ENCODE data around the gene FIG4. TPM values are rescaled to one million over a fixed set of nuclear protein-coding genes. Genes with fewer than 3 reads are reported as not detected.
"Not testable (repeated sequence)": the region's sequence is repeated elsewhere in the genome, so short reads cannot be mapped to it uniquely, and the experiment has no call there.

Gene FIG4
- total RNA-seq, 6 experiments from 2014 or later = 4.0 to 7.7 (median 6.4) TPM

DNA sequence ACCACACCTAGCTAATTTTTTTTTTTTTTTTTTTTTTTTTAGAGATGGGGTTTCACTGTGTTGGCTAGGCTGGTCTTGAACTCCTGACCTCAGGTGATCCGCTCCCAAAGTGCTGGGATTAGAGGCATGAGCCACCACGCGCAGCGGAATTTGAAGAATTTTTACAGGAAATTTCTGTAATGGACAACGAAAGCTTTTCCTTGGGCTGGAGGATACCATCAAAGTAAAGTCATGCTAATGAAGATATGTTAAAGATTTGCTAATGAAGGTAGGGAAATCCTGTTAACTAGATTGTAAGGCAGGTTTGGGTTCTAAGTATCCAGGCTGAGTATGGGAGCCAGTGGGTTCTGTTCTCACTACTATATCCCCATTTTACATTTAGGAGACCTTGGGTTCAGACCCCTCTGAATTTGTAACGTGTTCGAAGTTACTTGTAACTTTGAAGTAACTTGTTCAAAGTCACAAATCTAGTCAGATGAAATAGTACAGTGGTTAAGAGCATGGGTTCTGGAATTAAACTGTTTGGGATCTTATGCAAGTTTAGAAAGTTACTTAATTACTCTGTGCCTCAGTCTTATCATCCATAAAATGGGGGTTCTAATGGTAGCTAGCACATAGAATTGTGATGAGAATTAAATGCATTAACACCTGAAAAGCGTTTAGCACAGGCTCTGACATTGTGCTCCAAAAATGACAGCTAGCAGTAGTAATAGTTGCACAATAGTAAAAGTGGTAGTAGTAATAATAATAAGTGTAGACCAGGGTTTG, 163.6 kb downstream of the FIG4 start:
- Histone ChIP-seq H3K36me3 (no peaks in the 10 kb centered on the region), H3K4me1 (no peaks in the 10 kb centered on the region), H3K27ac (no peak overlapping the region), H3K9me3 (no peaks in the 10 kb centered on the region), H3K27me3 (no peaks in the 10 kb centered on the region), H3K4me3 (no peak overlapping the region)
- 85% methylated on average over 8 of the region's 8 CpGs for WGBS (ENCODE audit: insufficient coverage, low coverage, low lambda C conversion rate, missing lambda C conversion rate)
- TF ChIP-seq POLR2A (IDR thresholded peaks at IDR 0.05) = no peak
- TF ChIP-seq, protein P1, sequence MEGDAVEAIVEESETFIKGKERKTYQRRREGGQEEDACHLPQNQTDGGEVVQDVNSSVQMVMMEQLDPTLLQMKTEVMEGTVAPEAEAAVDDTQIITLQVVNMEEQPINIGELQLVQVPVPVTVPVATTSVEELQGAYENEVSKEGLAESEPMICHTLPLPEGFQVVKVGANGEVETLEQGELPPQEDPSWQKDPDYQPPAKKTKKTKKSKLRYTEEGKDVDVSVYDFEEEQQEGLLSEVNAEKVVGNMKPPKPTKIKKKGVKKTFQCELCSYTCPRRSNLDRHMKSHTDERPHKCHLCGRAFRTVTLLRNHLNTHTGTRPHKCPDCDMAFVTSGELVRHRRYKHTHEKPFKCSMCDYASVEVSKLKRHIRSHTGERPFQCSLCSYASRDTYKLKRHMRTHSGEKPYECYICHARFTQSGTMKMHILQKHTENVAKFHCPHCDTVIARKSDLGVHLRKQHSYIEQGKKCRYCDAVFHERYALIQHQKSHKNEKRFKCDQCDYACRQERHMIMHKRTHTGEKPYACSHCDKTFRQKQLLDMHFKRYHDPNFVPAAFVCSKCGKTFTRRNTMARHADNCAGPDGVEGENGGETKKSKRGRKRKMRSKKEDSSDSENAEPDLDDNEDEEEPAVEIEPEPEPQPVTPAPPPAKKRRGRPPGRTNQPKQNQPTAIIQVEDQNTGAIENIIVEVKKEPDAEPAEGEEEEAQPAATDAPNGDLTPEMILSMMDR (IDR thresholded peaks at IDR 0.05) = no peak
- DNase-seq (no peak), ATAC-seq (no peak)
- intact Hi-C loops (cut with DNase I) = loop anchor here in 1 of 2 donors (10.0 kb wide), 1 partner anchor 540 kb away; no protein-coding TSS in a partner anchor

DNA sequence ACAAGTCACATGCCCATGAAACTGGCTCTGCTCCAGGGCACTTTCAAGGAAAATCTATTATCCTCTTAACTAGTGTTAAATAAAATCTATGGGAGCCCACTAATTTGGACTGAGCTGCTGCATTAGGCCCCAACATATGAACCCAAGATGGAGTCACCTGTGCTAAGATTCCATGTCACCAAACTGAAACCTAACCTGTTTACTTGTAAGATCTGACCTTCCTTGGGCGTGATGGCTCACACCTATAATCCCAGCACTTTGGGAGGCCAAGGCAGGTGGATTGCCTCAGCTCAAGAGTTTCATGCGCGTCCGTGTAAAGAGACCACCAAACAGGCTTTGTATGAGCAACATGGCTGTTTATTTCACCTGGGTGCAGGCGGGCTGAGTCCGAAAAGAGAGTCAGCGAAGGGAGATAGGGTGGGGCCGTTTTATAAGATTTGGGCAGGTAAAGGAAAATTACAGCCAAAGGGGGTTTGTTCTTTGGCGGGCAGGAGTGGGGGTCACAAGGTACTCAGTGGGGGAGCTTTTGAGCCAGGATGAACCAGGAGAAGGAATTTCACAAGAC, 164.5 kb downstream of the FIG4 start:
- H3K36me3 ChIP-seq, DNase-seq, H3K27ac ChIP-seq, H3K4me3 ChIP-seq, H3K27me3 ChIP-seq, H3K4me1 ChIP-seq, H3K9me3 ChIP-seq, ATAC-seq: not testable (repeated sequence)
- 92% methylated on average over 6 of the region's 9 CpGs for WGBS (ENCODE audit: insufficient coverage, low coverage, low lambda C conversion rate, missing lambda C conversion rate)
- intact Hi-C loops (cut with DNase I) = loop anchor here in 1 of 2 donors (10.0 kb wide), 1 partner anchor 539 kb away; no protein-coding TSS in a partner anchor

DNA sequence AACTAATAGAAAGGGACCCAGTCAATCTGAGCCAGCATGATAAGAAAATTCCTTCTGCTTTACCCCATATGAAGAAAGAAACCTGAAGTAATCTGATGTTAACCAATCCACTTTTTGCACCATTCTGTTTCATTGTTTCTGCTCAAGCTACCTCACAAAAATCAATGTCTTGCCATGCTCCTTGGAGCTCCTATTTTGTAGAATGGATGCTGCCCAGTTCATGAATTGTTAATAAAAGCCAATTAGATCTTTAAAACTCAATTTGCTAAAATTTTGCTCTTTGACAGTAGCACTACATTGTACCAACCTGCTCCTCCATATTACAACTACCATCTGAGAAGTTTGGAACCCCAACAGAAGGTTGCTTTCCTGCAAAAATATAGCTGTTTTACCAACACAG, 170.8 kb downstream of the FIG4 start:
- no peak for DNase-seq
- intact Hi-C loops (cut with DNase I) = no loop called here
- H3K36me3 ChIP-seq = no peaks in the 10 kb centered on the region

DNA sequence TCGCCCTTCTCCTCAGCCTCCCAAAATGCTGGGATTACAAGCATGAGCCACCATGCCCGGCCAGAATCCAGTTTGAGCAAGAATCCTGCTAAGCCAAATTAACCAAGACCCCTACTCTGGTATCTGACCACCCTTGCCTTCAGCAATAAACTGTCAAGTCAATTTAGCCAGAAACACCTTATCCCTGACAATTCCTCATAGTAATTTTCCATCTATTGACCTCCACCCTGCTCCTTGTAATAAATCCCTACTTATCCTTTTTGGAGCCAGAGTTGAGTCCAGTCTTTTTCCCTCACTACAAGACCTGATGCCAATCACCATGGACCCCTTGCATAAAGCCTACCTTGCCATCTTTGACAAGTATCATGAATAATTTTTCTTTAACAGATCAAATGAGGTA, 173.0 kb downstream of the FIG4 start:
- Histone ChIP-seq H3K27ac (no peak overlapping the region), H3K36me3 (no peaks in the 10 kb centered on the region), H3K4me1 (no peaks in the 10 kb centered on the region), H3K27me3 (no peaks in the 10 kb centered on the region), H3K9me3 (no peaks in the 10 kb centered on the region), H3K4me3 (no peak overlapping the region)
- ATAC-seq (no peak), DNase-seq (no peak)
- intact Hi-C loops (cut with DNase I) = no loop called here
- WGBS (ENCODE audit: insufficient coverage, low coverage, low lambda C conversion rate, missing lambda C conversion rate) = 59% methylated on average over 2 of the region's 2 CpGs
- TF ChIP-seq, protein P1 (IDR thresholded peaks at IDR 0.05) = no peak
- no peak for TF ChIP-seq POLR2A (IDR thresholded peaks at IDR 0.05)

More for the DNA sequence above, 170.8 kb downstream of the FIG4 start:
- Histone ChIP-seq H3K4me3 (no peak overlapping the region), H3K27ac (no peak overlapping the region), H3K9me3 (no peaks in the 10 kb centered on the region), H3K4me1 (no peaks in the 10 kb centered on the region), H3K27me3 (no peaks in the 10 kb centered on the region)
- ATAC-seq = no peak
- no peak for TF ChIP-seq POLR2A (IDR thresholded peaks at IDR 0.05)
- TF ChIP-seq, protein P1 (IDR thresholded peaks at IDR 0.05) = no peak

DNA sequence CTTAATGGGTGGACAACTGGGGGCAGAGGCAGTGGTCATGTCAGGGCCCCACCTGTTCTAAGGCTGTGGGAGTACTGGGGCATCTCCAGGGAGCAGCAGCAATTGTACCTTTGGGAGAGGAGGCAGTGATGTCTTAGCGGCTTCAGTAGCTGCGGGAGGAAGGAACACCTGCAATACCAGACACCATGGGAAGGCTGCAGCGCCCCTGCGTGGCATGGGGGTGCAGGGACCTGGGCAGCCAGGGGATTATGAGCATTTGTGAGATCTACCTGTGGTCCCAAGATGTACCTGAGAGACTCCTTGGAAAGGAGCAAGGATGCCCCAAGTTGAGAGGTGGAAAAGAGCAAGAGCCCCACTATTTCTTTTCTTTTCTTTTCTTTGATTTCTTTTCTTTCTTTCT, 174.9 kb downstream of the FIG4 start:
- Histone ChIP-seq H3K4me1 (no peaks in the 10 kb centered on the region), H3K27me3 (no peaks in the 10 kb centered on the region), H3K36me3 (no peaks in the 10 kb centered on the region), H3K27ac (no peak overlapping the region), H3K9me3 (no peaks in the 10 kb centered on the region), H3K4me3 (no peak overlapping the region)
- DNase-seq (no peak), ATAC-seq (no peak)
- TF ChIP-seq POLR2A (IDR thresholded peaks at IDR 0.05) = no peak
- TF ChIP-seq, protein P1 (IDR thresholded peaks at IDR 0.05) = no peak
- 0% methylated on average over 1 of the region's 4 CpGs for WGBS (ENCODE audit: insufficient coverage, low coverage, low lambda C conversion rate, missing lambda C conversion rate)
- intact Hi-C loops (cut with DNase I) = no loop called here

Data from right lobe of liver (tissue), 6 donors.